Tibial nerve (tissue), 3 donors: ENCODE data around the gene ARFRP1.

Experiments
- POLR2A ChIP-seq, 2 donors: fragments of 450-650 bp; IDR thresholded peaks; one replicate each; pipeline ENCODE4 v1.6.1; 2017; ENCODE audit warnings: antibody characterized with exemption in 2 of 2, mild to moderate bottlenecking in 2 of 2, moderate library complexity in 2 of 2
- TF ChIP-seq, protein P1 (sequence below), 5 experiments: fragments of 200-600 bp in 3 of 5; fragments of 450-650 bp in 2 of 5; sonication (generic) in 3 of 5; IDR thresholded peaks; one replicate each; pipeline ENCODE4 v1.5.1; 2016 to 2019; ENCODE audit warnings: antibody characterized with exemption in 5 of 5, mild to moderate bottlenecking in 3 of 5, moderate library complexity in 2 of 5

DNA sequence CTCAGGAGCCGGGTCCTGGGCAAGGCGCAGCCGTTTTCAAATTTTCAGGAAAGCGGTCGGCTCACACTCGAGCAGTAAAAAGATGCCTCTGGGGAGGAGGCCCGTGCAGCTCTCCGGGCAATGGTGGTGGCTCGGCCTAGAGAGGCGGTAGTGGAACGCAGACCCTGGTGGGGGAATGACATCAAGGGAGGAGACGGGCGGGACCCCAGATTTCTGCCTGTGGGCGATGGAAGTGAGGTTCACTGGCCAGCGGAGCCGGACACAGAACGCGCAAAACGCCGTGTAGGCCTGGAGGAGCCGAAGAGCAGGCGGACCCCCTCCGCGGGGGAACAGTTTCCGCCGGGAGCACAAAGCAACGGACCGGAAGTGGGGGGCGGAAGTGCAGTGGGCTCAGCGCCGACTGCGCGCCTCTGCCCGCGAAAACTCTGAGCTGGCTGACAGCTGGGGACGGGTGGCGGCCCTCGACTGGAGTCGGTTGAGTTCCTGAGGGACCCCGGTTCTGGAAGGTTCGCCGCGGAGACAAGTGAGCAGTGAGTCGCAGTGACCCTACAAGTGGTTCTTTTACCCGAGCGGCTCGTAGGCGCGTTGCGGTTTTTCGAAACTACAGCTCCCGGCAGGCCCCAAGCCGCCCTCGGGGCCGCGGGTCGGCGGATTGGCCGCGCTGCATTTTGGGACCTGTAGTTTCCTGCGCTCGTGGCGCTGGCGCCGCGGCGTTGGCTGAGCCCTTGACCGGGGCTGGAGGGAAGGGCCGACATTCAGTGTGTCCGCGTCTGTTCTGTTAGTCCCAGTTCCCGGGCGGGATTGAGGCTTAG is 49.6 kb downstream of the ARFRP1 start, which contains the start of gene RTEL1:
- TF ChIP-seq, protein P1, sequence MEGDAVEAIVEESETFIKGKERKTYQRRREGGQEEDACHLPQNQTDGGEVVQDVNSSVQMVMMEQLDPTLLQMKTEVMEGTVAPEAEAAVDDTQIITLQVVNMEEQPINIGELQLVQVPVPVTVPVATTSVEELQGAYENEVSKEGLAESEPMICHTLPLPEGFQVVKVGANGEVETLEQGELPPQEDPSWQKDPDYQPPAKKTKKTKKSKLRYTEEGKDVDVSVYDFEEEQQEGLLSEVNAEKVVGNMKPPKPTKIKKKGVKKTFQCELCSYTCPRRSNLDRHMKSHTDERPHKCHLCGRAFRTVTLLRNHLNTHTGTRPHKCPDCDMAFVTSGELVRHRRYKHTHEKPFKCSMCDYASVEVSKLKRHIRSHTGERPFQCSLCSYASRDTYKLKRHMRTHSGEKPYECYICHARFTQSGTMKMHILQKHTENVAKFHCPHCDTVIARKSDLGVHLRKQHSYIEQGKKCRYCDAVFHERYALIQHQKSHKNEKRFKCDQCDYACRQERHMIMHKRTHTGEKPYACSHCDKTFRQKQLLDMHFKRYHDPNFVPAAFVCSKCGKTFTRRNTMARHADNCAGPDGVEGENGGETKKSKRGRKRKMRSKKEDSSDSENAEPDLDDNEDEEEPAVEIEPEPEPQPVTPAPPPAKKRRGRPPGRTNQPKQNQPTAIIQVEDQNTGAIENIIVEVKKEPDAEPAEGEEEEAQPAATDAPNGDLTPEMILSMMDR (IDR thresholded peaks at IDR 0.05), result peak in 1 of 5 experiments; percentile 64
- no peak for TF ChIP-seq POLR2A (IDR thresholded peaks at IDR 0.05)
